GM18858 (cell line): ENCODE results near the gene TIMP2.
"Not testable (repeated sequence)": the region's sequence is repeated elsewhere in the genome, so short reads cannot be mapped to it uniquely, and the experiment has no call there.

Experiments
- ATAC-seq: cut with Tn5 transposase; IDR thresholded peaks from one replicate; pipeline ENCODE4 v1.9.1; 2021; ENCODE audit not compliant: unreplicated experiment

The TIMP2 gene

GRCh38 chr17:78892062-78892456 is 33.1 kb downstream of the TIMP2 start:
- ATAC-seq = no peak

- ATAC-seq = no peak
Observed at GRCh38 chr17:78891406-78892061, 33.7 kb downstream of the TIMP2 start.

- ATAC-seq = no peak
Observed at GRCh38 chr17:78890498-78890897, 34.7 kb downstream of the TIMP2 start.

GRCh38 chr17:78890096-78890495 is 35.1 kb downstream of the TIMP2 start:
- not testable (repeated sequence) for ATAC-seq

GRCh38 chr17:78889531-78889930 is 35.7 kb downstream of the TIMP2 start:
- ATAC-seq = no peak

GRCh38 chr17:78888941-78889518 is 36.2 kb downstream of the TIMP2 start:
- no peak for ATAC-seq

GRCh38 chr17:78886954-78887353 is 38.2 kb downstream of the TIMP2 start:
- ATAC-seq = no peak

- ATAC-seq = no peak
Observed at GRCh38 chr17:78885956-78886355, 39.2 kb downstream of the TIMP2 start.

GRCh38 chr17:78884876-78885667 is 40.1 kb downstream of the TIMP2 start:
- ATAC-seq = no peak

- ATAC-seq = no peak
Observed at GRCh38 chr17:78884148-78884825, 40.9 kb downstream of the TIMP2 start.

GRCh38 chr17:78883533-78884131 is 41.6 kb downstream of the TIMP2 start:
- no peak for ATAC-seq

GRCh38 chr17:78883089-78883532 is 42.1 kb downstream of the TIMP2 start:
- ATAC-seq = no peak

GRCh38 chr17:78882540-78883088 is 42.6 kb downstream of the TIMP2 start:
- no peak for ATAC-seq

GRCh38 chr17:78879635-78880186 is 45.5 kb downstream of the TIMP2 start:
- no peak for ATAC-seq

GRCh38 chr17:78878871-78879527 is 46.2 kb downstream of the TIMP2 start:
- no peak for ATAC-seq

- no peak for ATAC-seq
Observed at GRCh38 chr17:78878261-78878660, 46.9 kb downstream of the TIMP2 start.

- not testable (repeated sequence) for ATAC-seq
Observed at GRCh38 chr17:78876954-78877517, 48.2 kb downstream of the TIMP2 start.

- no peak for ATAC-seq
Observed at GRCh38 chr17:78876094-78876597, 49.0 kb downstream of the TIMP2 start.

GRCh38 chr17:78875363-78876093 is 49.7 kb downstream of the TIMP2 start:
- ATAC-seq = no peak
